GM12878 (cell line): ENCODE measurements around the gene KMT2E. TPM values are rescaled to one million over a fixed set of nuclear protein-coding genes. Genes with fewer than 3 reads are reported as not detected.
A peak's percentile ranks its signal among the peaks of the same experiment; 100 is the strongest.

ENCODE experiments used
- ATAC-seq: fragments of 200-7000 bp; cut with Tn5 transposase; 3 replicates; pipeline ENCODE4 v1.9.1; 2020; ENCODE audit warnings: mild to moderate bottlenecking, moderate library complexity
- BruUV-seq: library from RNA; stranded (reverse); fragments of 400-500 nt; replicated peaks from 2 replicates; lab custom pipeline; 2021; lab: Mats Ljungman, UMichigan
- CTCF ChIA-PET: fragments of 300-600 bp; sonication (Branson Sonifier 250); formaldehyde crosslinking; extraction: SDS; loops from one replicate; lab custom pipeline; 2021; ENCODE audit warnings: inconsistent platforms; lab: Yijun Ruan, JAX
- POLR2A ChIA-PET: fragments of 350-600 bp; formaldehyde crosslinking; extraction: SDS; loops from one replicate; lab custom pipeline; 2021; ENCODE audit warnings: inconsistent platforms; lab: Charles Lee
- RAD21 ChIA-PET: fragments of 300-600 bp; sonication (Branson Sonifier 250); formaldehyde crosslinking; loops from one replicate; lab custom pipeline; 2023; ENCODE audit warnings: antibody characterized with exemption; ENCODE audit not compliant: unreplicated experiment; lab: Charles Lee
- SMC1A ChIA-PET: fragments of 300-600 bp; sonication (Branson Sonifier 250); formaldehyde crosslinking; loops from one replicate; lab custom pipeline; 2023; ENCODE audit not compliant: unreplicated experiment, uncharacterized antibody; lab: Charles Lee
- DNase-seq: peaks from one replicate; pipeline ENCODE4 v3.0.0-alpha.2; 2011; ENCODE audit warnings: low read depth, low spot score
- FAIRE-seq: peaks from 3 replicates; lab custom pipeline; 2011; peaks lifted over from hg19 to GRCh38; lab: Jason Lieb, UNC
- H2AFZ ChIP-seq: 2 replicates; pipeline ENCODE4 v1.6.0; 2011; ENCODE audit warnings: low read depth, low read length, control low read depth; ENCODE audit not compliant: control insufficient read depth
- H3K27ac ChIP-seq: 2 replicates; pipeline ENCODE4 v1.5.1; 2011; ENCODE audit warnings: control low read depth; ENCODE audit not compliant: control insufficient read depth, insufficient read depth
- H3K27me3 ChIP-seq, 2 experiments: replicated peaks in 1 of 2; 2 replicates each; pipeline versions ENCODE4 v1.6.0 to v1.6.1; 2011; ENCODE audit warnings: low read length in 1 of 2; ENCODE audit not compliant: control insufficient read depth in 2 of 2, insufficient read depth in 2 of 2
- H3K36me3 ChIP-seq, 2 experiments: 2 replicates each; pipeline ENCODE4 v1.5.1; 2011; ENCODE audit warnings: low read length in 1 of 2; ENCODE audit not compliant: control insufficient read depth in 2 of 2, insufficient read depth in 2 of 2
- H3K4me1 ChIP-seq: 2 replicates; pipeline ENCODE4 v1.6.1; 2011; ENCODE audit warnings: mild to moderate bottlenecking, low read length, moderate library complexity, mixed read lengths; ENCODE audit not compliant: control insufficient read depth, insufficient read depth
- H3K4me2 ChIP-seq: 2 replicates; pipeline ENCODE4 v1.6.0; 2011; ENCODE audit warnings: control low read depth; ENCODE audit not compliant: control insufficient read depth, insufficient read depth
- H3K4me3 ChIP-seq: fragments of 200-600 bp; sonication (generic); 2 replicates; pipeline ENCODE4 v1.5.1; 2016
- H3K79me2 ChIP-seq: 2 replicates; pipeline ENCODE4 v1.6.0; 2011; ENCODE audit warnings: low read length; ENCODE audit not compliant: control insufficient read depth, insufficient read depth
- H3K9ac ChIP-seq: 2 replicates; pipeline ENCODE4 v1.8.0; 2011; ENCODE audit warnings: low read length, control low read depth, mixed read lengths; ENCODE audit not compliant: control insufficient read depth, insufficient read depth
- H3K9me3 ChIP-seq: replicated peaks from 3 replicates; pipeline ENCODE4 v1.5.1; 2011; ENCODE audit warnings: mild to moderate bottlenecking, low read length; ENCODE audit not compliant: control insufficient read depth, insufficient read depth
- H4K20me1 ChIP-seq: 2 replicates; pipeline ENCODE4 v1.6.0; 2011; ENCODE audit not compliant: control insufficient read depth, insufficient read depth
- CBX3 ChIP-seq: fragments of 200-600 bp; sonication (generic); IDR thresholded peaks from 2 replicates; pipeline ENCODE4 v1.6.1; 2016; ENCODE audit warnings: low read depth, borderline replicate concordance
- CEBPB ChIP-seq, 2 experiments: fragments of 150-350 bp in 1 of 2; IDR thresholded peaks; 2 replicates each; pipeline ENCODE4 v1.6.1; 2012 to 2014; ENCODE audit warnings: low read depth in 2 of 2, low read length in 2 of 2, borderline replicate concordance in 1 of 2, inconsistent platforms in 1 of 2
- CHD4 ChIP-seq: fragments of 200-600 bp; sonication (generic); IDR thresholded peaks from 2 replicates; pipeline ENCODE4 v1.6.1; 2016; ENCODE audit warnings: mild to moderate bottlenecking
- GABPA ChIP-seq: IDR thresholded peaks from 2 replicates; pipeline ENCODE4 v1.6.1; 2014; ENCODE audit warnings: antibody characterized with exemption, low read depth, mild to moderate bottlenecking, inconsistent platforms
- HCFC1 ChIP-seq: fragments of 150-350 bp; IDR thresholded peaks from 2 replicates; pipeline ENCODE4 v1.6.1; 2014; ENCODE audit warnings: low read length
- NBN ChIP-seq: fragments of 450-650 bp; IDR thresholded peaks from 2 replicates; pipeline ENCODE4 v1.6.1; 2016
- NFIC ChIP-seq: IDR thresholded peaks from 2 replicates; pipeline ENCODE4 v1.6.1; 2012; ENCODE audit warnings: low read depth, mild to moderate bottlenecking, inconsistent platforms, low read length, moderate library complexity
- POU2F2 ChIP-seq: IDR thresholded peaks from 3 replicates; pipeline ENCODE4 v1.6.1; 2011; ENCODE audit warnings: low read depth, mild to moderate bottlenecking, low read length, borderline replicate concordance
- RFX5 ChIP-seq: IDR thresholded peaks from 2 replicates; pipeline ENCODE4 v1.6.1; 2011; ENCODE audit warnings: low read depth, low read length, improper control_type of control experiment
- SRF ChIP-seq, 2 experiments: IDR thresholded peaks; 2 replicates each; pipeline ENCODE4 v1.6.1; 2011; ENCODE audit warnings: low read depth in 2 of 2, low read length in 2 of 2, mild to moderate bottlenecking in 1 of 2, moderate library complexity in 1 of 2
- TAF1 ChIP-seq: IDR thresholded peaks from 2 replicates; pipeline ENCODE4 v1.6.1; 2011; ENCODE audit warnings: mild to moderate bottlenecking, low read depth, low read length, borderline replicate concordance
- TCF12 ChIP-seq: IDR thresholded peaks from 2 replicates; pipeline ENCODE4 v1.6.1; 2011; ENCODE audit warnings: low read depth, mild to moderate bottlenecking, low read length
- YY1 ChIP-seq: IDR thresholded peaks from 2 replicates; pipeline ENCODE4 v1.6.1; 2011; ENCODE audit warnings: low read depth, mild to moderate bottlenecking, low read length
- WGBS: methylation state at CpG from one replicate; pipeline ENCODE4 v1.1.6; 2016; ENCODE audit warnings: low lambda C conversion rate; ENCODE audit not compliant: insufficient replicate concordance, insufficient coverage; ENCODE audit errors: missing lambda C conversion rate; 5-methylcytosine and 5-hydroxymethylcytosine counted together
- in situ Hi-C: fragments of 300-500 bp; cut with MboI; formaldehyde crosslinking; loops from 9 replicates; pipeline ENCODE4 v1.14.3; 2018; ENCODE audit warnings: mixed read lengths
- intact Hi-C: fragments of 100-400 bp; cut with micrococcal nuclease; formaldehyde crosslinking; loops from one replicate; pipeline ENCODE4 v1.14.2; 2022; ENCODE audit not compliant: unreplicated experiment
- polyA plus RNA-seq, 11 experiments: library from polyadenylated mRNA; depleted of rRNA in 4 of 11; unstranded in 6 of 11; stranded (reverse) in 5 of 11; fragments of >200 nt; fragmentation: Nextera tagmentation in 4 of 11; fragmentation: Illumina TruSeq in 1 of 11; extraction: Ambion mirVana in 4 of 11; extraction: Trizol in 1 of 11; gene quantifications; 1 replicate in 1 of 11; 2 replicates in 10 of 11; pipeline versions ENCODE4 v1.2.1 to v1.2.3, GENCODE V29; 2011 to 2016; ENCODE audit warnings: inconsistent platforms in 2 of 11, missing spikeins in 2 of 11, low read depth in 1 of 11
- total RNA-seq, 4 experiments: library from RNA; depleted of rRNA in 3 of 4; stranded (reverse); fragments of >200 nt in 3 of 4; fragmentation: Illumina TruSeq in 1 of 4; extraction: Trizol in 1 of 4; gene quantifications; 2 replicates each; pipeline versions ENCODE4 v1.2.1 to v1.2.3, GENCODE V29; 2013 to 2021
- TF ChIP-seq, protein P1 (sequence below): fragments of 450-650 bp; IDR thresholded peaks from 2 replicates; pipeline ENCODE4 v1.6.1; 2017; ENCODE audit warnings: mild to moderate bottlenecking, low read depth, inconsistent platforms; ENCODE audit not compliant: poor library complexity, severe bottlenecking

Gene KMT2E
- total and polyA plus RNA-seq, 10 of the 15 experiments (the other 5 are each of a cell fraction or from before 2014, with no cell fraction given): 13.2 to 68.1 (median 34.1) TPM

DNA sequence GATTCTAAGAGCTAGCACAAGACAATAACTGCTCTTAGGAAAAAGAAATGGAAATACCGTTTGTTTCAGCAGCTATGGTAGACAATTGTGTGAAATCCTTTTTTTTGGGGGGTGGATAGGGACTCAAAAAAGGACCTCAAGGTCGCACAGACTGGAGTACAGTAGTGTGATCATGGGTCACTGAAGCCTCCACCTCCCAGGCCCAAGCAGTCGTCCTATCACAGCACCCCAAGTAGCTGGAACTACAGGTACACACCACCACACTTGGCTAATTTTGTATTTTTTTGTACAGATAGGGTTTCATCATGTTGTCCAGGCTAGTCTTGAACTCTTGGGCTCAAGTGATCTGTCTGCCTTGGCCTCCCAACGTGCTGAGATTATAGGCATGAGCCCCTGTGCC lies 33.9 kb downstream of the KMT2E start:
- Histone ChIP-seq H3K4me3 (no peak overlapping the region), H3K27me3 (no peaks in the 10 kb centered on the region), H3K36me3 (peaks cover 2 to 33% of the 10 kb centered on the region in 2 experiments), H3K79me2 (peaks cover 31% of the 10 kb centered on the region), H3K4me2 (no peak overlapping the region), H3K4me1 (no peaks in the 10 kb centered on the region), H4K20me1 (no peaks in the 10 kb centered on the region; the same call in 1 of the 2 replicates), H3K9ac (no peak overlapping the region), H3K27ac (no peak overlapping the region), H2AFZ (no peak overlapping the region), H3K9me3 (no peaks in the 10 kb centered on the region; the same call in 2 of the 3 replicates)
- intact Hi-C loops: no loop called here
- TF ChIP-seq CBX3 (no peak), RFX5 (no peak), YY1 (no peak), POU2F2 (no peak), TCF12 (no peak), TAF1 (no peak), CHD4 (no peak), GABPA (no peak), SRF (IDR thresholded peaks at IDR 0.05; ENCODE audit: low read depth in 2 of 2, low read length in 2 of 2) (no peak), NFIC (no peak), NBN (no peak), HCFC1 (no peak), CEBPB (IDR thresholded peaks at IDR 0.05; ENCODE audit: borderline replicate concordance in 1 of 2, low read depth in 2 of 2, low read length in 2 of 2) (no peak)
- TF ChIP-seq, protein P1, sequence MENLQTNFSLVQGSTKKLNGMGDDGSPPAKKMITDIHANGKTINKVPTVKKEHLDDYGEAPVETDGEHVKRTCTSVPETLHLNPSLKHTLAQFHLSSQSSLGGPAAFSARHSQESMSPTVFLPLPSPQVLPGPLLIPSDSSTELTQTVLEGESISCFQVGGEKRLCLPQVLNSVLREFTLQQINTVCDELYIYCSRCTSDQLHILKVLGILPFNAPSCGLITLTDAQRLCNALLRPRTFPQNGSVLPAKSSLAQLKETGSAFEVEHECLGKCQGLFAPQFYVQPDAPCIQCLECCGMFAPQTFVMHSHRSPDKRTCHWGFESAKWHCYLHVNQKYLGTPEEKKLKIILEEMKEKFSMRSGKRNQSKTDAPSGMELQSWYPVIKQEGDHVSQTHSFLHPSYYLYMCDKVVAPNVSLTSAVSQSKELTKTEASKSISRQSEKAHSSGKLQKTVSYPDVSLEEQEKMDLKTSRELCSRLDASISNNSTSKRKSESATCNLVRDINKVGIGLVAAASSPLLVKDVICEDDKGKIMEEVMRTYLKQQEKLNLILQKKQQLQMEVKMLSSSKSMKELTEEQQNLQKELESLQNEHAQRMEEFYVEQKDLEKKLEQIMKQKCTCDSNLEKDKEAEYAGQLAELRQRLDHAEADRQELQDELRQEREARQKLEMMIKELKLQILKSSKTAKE: no peak
- RAD21 ChIA-PET: interaction anchor here (0.9 to 1.1 kb wide), 2 partner anchors 40 to 67 kb away, joined by 3 read pairs; no protein-coding TSS in a partner anchor
- FAIRE-seq: no peak
- in situ Hi-C loops: no loop called here
- WGBS: 88% methylated on average over 4 of the region's 4 CpGs
- CTCF ChIA-PET: interaction anchor here (1.0 to 3.1 kb wide), 5 partner anchors 9 to 67 kb away, joined by 3 to 15 read pairs (median 4); no protein-coding TSS in a partner anchor
- SMC1A ChIA-PET: interaction anchor here (0.5 to 6.4 kb wide), 10 partner anchors 10 to 129 kb away, joined by 3 to 36 read pairs (median 3); no protein-coding TSS in a partner anchor
- 0 out of 3 replicates have a peak, but pooled peaks have one; percentile 28 for ATAC-seq
- POLR2A ChIA-PET: interaction anchor here (0.7 kb wide), 1 partner anchor 27 kb away, joined by 3 read pairs; no protein-coding TSS in a partner anchor
- no TSS peak for BruUV-seq
- no peak for DNase-seq
